Prostate gland (tissue), 2 donors: Measurements from ENCODE around the gene ZKSCAN8. TPM values are rescaled to one million over a fixed set of nuclear protein-coding genes. Genes with fewer than 3 reads are reported as not detected.

Experiments
- DNase-seq: peaks from one replicate; pipeline ENCODE4 v3.0.0-alpha.2; 2019; ENCODE audit warnings: low spot score
- H3K27ac ChIP-seq, 2 donors: fragments of 200-600 bp; sonication (generic); 2 replicates each; pipeline ENCODE4 v1.5.1; 2017 to 2019
- H3K27me3 ChIP-seq: fragments of 200-600 bp; sonication (generic); replicated peaks from 2 replicates; pipeline ENCODE4 v1.5.1; 2019; ENCODE audit not compliant: insufficient read depth
- H3K36me3 ChIP-seq, 2 donors: fragments of 200-600 bp; sonication (generic); 1 replicate in 1 of 2; 2 replicates in 1 of 2; pipeline versions ENCODE4 v1.5.1 to v1.8.1; 2017 to 2019
- H3K4me1 ChIP-seq: fragments of 200-600 bp; sonication (generic); replicated peaks from 2 replicates; pipeline ENCODE4 v1.5.1; 2019
- H3K4me3 ChIP-seq, 2 donors: fragments of 200-600 bp; sonication (generic); 2 replicates each; pipeline ENCODE4 v1.5.1; 2017 to 2019
- H3K9me3 ChIP-seq: fragments of 200-600 bp; sonication (generic); 2 replicates; pipeline ENCODE4 v1.5.1; 2017
- CTCF ChIP-seq, 4 experiments: fragments of 200-600 bp in 2 of 4; fragments of 450-650 bp in 2 of 4; sonication (generic) in 2 of 4; IDR thresholded peaks; 1 replicate in 3 of 4; 2 replicates in 1 of 4; pipeline ENCODE4 v1.5.1; 2016 to 2019; ENCODE audit warnings: antibody characterized with exemption in 4 of 4, mild to moderate bottlenecking in 2 of 4, moderate library complexity in 2 of 4
- POLR2A ChIP-seq: fragments of 450-650 bp; IDR thresholded peaks from one replicate; pipeline ENCODE4 v1.6.1; 2016; ENCODE audit warnings: antibody characterized with exemption, mild to moderate bottlenecking
- POLR2AphosphoS5 ChIP-seq: sonication (generic); formaldehyde crosslinking; IDR thresholded peaks from one replicate; pipeline ENCODE4 v1.6.1; 2017; ENCODE audit warnings: antibody characterized with exemption
- WGBS: methylation state at CpG from one replicate; pipeline ENCODE4 v1.1.5; 2018; 5-methylcytosine and 5-hydroxymethylcytosine counted together
- intact Hi-C: fragments of 100-400 bp; cut with DNase I; formaldehyde crosslinking; loops from one replicate; pipeline ENCODE4 v1.14.2; 2022
- total RNA-seq, 2 donors: library from RNA; depleted of rRNA; stranded (reverse); fragments of >200 nt; gene quantifications; one replicate each; pipeline ENCODE4 v1.1.0, GENCODE V29; 2016

The ZKSCAN8 gene
- total RNA-seq, 2 donors from 2014 or later: 20.5 to 39.4 TPM

DNA sequence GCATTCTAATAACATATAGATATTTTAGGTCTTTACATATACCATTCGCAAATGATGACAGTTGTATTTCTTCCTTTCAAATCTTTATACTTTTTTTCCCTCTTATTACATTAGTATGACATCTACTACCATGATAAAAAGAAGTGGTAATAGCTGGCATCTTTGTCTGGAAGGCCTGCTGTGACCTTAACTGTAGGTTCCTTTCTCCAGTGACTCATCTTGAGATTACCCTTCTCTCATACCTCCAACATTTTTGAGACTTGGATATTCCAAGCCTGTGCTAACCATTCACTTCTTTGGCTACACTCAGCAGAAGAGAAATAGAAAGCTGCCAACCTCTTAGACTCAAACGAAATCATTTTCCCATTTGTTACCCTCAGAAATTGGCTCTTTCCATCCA is 30.3 kb downstream of the ZKSCAN8 start:
- intact Hi-C loops: no loop called here
- WGBS: 99% methylated on average over 2 of the region's 2 CpGs

GRCh38 chr6:28176373-28176772 is 34.7 kb downstream of the ZKSCAN8 start:
- WGBS: 74% methylated on average over 1 of the region's 1 CpG
- H3K4me3 ChIP-seq: no peak overlapping the region

More for the DNA sequence above, 30.3 kb downstream of the ZKSCAN8 start:
- no peak for TF ChIP-seq POLR2A
- Histone ChIP-seq H3K9me3 (no peaks in the 10 kb centered on the region), H3K4me1 (no peaks in the 10 kb centered on the region), H3K4me3 (no peak overlapping the region), H3K27ac (no peak overlapping the region), H3K36me3 (no peaks in the 10 kb centered on the region), H3K27me3 (no peaks in the 10 kb centered on the region)
- DNase-seq: no peak

DNA sequence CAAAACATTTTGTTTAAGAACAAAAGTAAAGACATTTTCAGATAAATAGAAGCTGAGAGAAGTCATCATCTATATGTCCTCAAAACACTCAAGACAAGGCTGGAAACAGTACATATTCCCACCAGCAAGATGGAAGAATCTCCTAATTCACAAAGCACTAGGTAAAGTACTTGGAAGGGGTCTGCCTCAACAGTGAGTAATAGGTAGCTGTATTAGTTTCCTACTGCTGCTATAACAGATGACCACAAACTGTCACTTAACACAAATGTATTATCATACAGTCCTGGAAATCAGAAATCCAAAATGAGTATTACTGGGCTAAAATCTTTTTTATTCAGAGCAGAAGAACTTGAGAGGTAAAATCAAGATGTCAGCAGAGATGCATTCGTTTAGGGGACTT is 40.6 kb downstream of the ZKSCAN8 start:
- intact Hi-C loops: no loop called here
- no peak for TF ChIP-seq POLR2A
- TF ChIP-seq POLR2AphosphoS5: no peak
- no peak for TF ChIP-seq CTCF (IDR thresholded peaks at IDR 0.05)
- H3K36me3 ChIP-seq: no peaks in the 10 kb centered on the region
- no peak overlapping the region for H3K4me3 ChIP-seq
- no peaks in the 10 kb centered on the region for H3K4me1 ChIP-seq
- WGBS: 51% methylated on average over 1 of the region's 1 CpG
- no peaks in the 10 kb centered on the region for H3K27me3 ChIP-seq
- H3K27ac ChIP-seq: no peak overlapping the region
- H3K9me3 ChIP-seq: no peaks in the 10 kb centered on the region
- DNase-seq: no peak

More at GRCh38 chr6:28176373-28176772, 34.7 kb downstream of the ZKSCAN8 start:
- TF ChIP-seq CTCF (IDR thresholded peaks at IDR 0.05) (no peak), POLR2A (no peak), POLR2AphosphoS5 (no peak)
- no peaks in the 10 kb centered on the region for H3K9me3 ChIP-seq
- H3K27me3 ChIP-seq: no peaks in the 10 kb centered on the region
- H3K27ac ChIP-seq: no peak overlapping the region
- intact Hi-C loops: no loop called here
- H3K36me3 ChIP-seq: no peaks in the 10 kb centered on the region
- DNase-seq: no peak
- no peaks in the 10 kb centered on the region for H3K4me1 ChIP-seq

- Histone ChIP-seq H3K36me3 (no peaks in the 10 kb centered on the region), H3K27me3 (no peaks in the 10 kb centered on the region), H3K27ac (no peak overlapping the region), H3K4me1 (no peaks in the 10 kb centered on the region), H3K9me3 (no peaks in the 10 kb centered on the region), H3K4me3 (no peak overlapping the region)
- intact Hi-C loops: no loop called here
- 82% methylated on average over 6 of the region's 6 CpGs for WGBS
- no peak for DNase-seq
- no peak for TF ChIP-seq CTCF (IDR thresholded peaks at IDR 0.05)
Observed at GRCh38 chr6:28188111-28188979, 46.7 kb downstream of the ZKSCAN8 start.

DNA sequence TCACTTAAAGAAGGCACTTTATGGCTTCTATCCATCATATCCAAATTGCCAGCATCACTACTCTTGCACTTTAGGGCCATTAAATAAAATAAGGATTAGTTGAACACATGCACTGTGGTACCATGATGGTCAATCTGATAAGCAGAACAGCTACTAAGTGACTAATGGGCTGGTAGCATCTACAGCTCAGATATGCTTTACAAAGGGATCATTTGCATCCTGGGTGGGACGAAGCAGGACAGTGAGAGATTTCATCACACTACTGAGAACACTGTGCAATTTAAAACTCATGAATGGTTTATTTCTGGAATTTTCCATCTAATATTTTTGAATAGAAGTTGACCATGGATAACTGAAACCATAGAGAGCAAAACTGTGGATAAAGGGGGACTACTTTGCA is 58.3 kb downstream of the ZKSCAN8 start:
- Histone ChIP-seq H3K9me3 (no peaks in the 10 kb centered on the region), H3K4me1 (no peaks in the 10 kb centered on the region), H3K36me3 (no peaks in the 10 kb centered on the region), H3K27me3 (peaks cover 4% of the 10 kb centered on the region), H3K4me3 (no peak overlapping the region), H3K27ac (no peak overlapping the region)
- intact Hi-C loops: no loop called here
- TF ChIP-seq CTCF (IDR thresholded peaks at IDR 0.05) (no peak), POLR2A (no peak), POLR2AphosphoS5 (no peak)
- 52% methylated on average over 1 of the region's 1 CpG for WGBS
- DNase-seq: no peak
